Hepatocyte (in vitro differentiated cells): ENCODE results near the gene HMX2.

Experiments
- EZH2phosphoT487 ChIP-seq: fragments of 200-600 bp; sonication (generic); IDR thresholded peaks from one replicate; pipeline ENCODE4 v1.6.1; 2018; ENCODE audit warnings: antibody characterized with exemption, mild to moderate bottlenecking, low read depth, moderate library complexity; ENCODE audit not compliant: unreplicated experiment, severe bottlenecking
- TF ChIP-seq, protein P1 (sequence below): fragments of 200-600 bp; sonication (generic); IDR thresholded peaks from 2 replicates; pipeline ENCODE4 v1.5.1; 2016; ENCODE audit warnings: antibody characterized with exemption, mild to moderate bottlenecking; ENCODE audit not compliant: poor library complexity

DNA sequence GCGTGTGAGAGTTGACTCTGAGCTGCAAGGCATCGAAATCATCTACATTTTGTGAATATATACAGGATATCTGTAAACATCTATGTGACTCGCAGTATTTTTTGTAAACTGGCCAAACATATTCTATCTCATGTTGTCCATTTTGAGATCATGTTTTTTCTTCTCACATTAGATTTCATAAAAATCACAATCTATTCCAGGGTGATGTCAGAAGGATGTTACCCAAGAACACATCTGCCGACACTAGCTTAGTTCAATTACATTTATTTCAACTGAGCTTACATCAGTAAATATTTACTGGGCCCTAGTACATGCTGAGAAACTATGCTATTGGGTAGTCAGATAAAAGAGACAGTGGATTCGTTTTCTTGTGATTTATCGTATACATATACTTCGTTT is 3.8 kb downstream of the HMX2 start:
- TF ChIP-seq EZH2phosphoT487 = no peak
- TF ChIP-seq, protein P1, sequence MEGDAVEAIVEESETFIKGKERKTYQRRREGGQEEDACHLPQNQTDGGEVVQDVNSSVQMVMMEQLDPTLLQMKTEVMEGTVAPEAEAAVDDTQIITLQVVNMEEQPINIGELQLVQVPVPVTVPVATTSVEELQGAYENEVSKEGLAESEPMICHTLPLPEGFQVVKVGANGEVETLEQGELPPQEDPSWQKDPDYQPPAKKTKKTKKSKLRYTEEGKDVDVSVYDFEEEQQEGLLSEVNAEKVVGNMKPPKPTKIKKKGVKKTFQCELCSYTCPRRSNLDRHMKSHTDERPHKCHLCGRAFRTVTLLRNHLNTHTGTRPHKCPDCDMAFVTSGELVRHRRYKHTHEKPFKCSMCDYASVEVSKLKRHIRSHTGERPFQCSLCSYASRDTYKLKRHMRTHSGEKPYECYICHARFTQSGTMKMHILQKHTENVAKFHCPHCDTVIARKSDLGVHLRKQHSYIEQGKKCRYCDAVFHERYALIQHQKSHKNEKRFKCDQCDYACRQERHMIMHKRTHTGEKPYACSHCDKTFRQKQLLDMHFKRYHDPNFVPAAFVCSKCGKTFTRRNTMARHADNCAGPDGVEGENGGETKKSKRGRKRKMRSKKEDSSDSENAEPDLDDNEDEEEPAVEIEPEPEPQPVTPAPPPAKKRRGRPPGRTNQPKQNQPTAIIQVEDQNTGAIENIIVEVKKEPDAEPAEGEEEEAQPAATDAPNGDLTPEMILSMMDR = no peak
